ENCODE results near the gene EVX1.
A peak's percentile ranks its signal among the peaks of the same experiment; 100 is the strongest.

Gene EVX1

DNA sequence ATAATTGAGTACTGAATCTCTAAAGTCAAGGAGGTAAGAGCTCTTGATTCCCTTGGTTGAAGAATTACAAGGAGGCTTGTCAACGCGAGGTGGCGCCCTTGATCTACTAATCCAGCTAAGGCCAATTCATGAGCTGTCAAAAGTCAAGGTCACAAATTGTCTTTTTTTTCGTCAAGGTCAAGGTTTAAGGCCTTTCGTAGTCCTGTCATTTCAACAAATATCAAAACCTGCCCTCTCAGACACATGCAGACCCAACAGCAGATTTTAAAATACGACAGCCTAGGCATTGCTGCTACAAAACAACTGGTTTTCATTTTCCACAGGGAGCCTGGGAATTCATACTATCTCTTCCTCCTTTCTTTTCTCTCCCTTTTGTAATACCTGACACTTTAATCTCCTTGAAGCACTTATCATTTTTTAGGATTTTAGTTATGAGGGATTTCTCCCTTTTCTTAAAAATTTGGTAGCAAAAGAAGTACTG, 46.3 kb upstream of the EVX1 start:
- TF ChIP-seq, protein P1, sequence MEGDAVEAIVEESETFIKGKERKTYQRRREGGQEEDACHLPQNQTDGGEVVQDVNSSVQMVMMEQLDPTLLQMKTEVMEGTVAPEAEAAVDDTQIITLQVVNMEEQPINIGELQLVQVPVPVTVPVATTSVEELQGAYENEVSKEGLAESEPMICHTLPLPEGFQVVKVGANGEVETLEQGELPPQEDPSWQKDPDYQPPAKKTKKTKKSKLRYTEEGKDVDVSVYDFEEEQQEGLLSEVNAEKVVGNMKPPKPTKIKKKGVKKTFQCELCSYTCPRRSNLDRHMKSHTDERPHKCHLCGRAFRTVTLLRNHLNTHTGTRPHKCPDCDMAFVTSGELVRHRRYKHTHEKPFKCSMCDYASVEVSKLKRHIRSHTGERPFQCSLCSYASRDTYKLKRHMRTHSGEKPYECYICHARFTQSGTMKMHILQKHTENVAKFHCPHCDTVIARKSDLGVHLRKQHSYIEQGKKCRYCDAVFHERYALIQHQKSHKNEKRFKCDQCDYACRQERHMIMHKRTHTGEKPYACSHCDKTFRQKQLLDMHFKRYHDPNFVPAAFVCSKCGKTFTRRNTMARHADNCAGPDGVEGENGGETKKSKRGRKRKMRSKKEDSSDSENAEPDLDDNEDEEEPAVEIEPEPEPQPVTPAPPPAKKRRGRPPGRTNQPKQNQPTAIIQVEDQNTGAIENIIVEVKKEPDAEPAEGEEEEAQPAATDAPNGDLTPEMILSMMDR (IDR thresholded peaks at IDR 0.05; ENCODE audit: poor library complexity, severe bottlenecking) = peak; percentile 90
- Histone ChIP-seq H3K27ac (ENCODE audit: poor library complexity, severe bottlenecking) (peak overlapping the region; percentile 92), H3K4me3 (ENCODE audit: severe bottlenecking) (peak overlapping the region; percentile 89), H3K9me3 (ENCODE audit: severe bottlenecking) (no peaks in the 10 kb centered on the region), H3K36me3 (ENCODE audit: low read depth) (peaks cover 36% of the 10 kb centered on the region), H3K27me3 (ENCODE audit: insufficient read depth, poor library complexity, severe bottlenecking) (no peaks in the 10 kb centered on the region), H3K4me1 (ENCODE audit: insufficient read depth, poor library complexity, severe bottlenecking) (peaks cover 9% of the 10 kb centered on the region)
- no peak for DNase-seq (ENCODE audit: low spot score)
- no peak for ATAC-seq (ENCODE audit: low read depth)

GRCh38 chr7:27197137-27198042, 45.2 kb upstream of the EVX1 start:
- Histone ChIP-seq H3K36me3 (ENCODE audit: low read depth) (peaks cover 36% of the 10 kb centered on the region), H3K9me3 (ENCODE audit: severe bottlenecking) (no peaks in the 10 kb centered on the region), H3K27ac (ENCODE audit: poor library complexity, severe bottlenecking) (peak overlapping the region; percentile 92), H3K4me3 (ENCODE audit: severe bottlenecking) (peak overlapping the region; percentile 89), H3K27me3 (ENCODE audit: insufficient read depth, poor library complexity, severe bottlenecking) (no peaks in the 10 kb centered on the region), H3K4me1 (ENCODE audit: insufficient read depth, poor library complexity, severe bottlenecking) (peaks cover 8% of the 10 kb centered on the region)
- no peak for DNase-seq (ENCODE audit: low spot score)
- TF ChIP-seq, protein P1 (IDR thresholded peaks at IDR 0.05; ENCODE audit: poor library complexity, severe bottlenecking) = no peak
- ATAC-seq (ENCODE audit: low read depth) = no peak

GRCh38 chr7:27198138-27198841, 44.3 kb upstream of the EVX1 start:
- Histone ChIP-seq H3K4me1 (ENCODE audit: insufficient read depth, poor library complexity, severe bottlenecking) (peaks cover 8% of the 10 kb centered on the region), H3K4me3 (ENCODE audit: severe bottlenecking) (peak overlapping the region; percentile 89), H3K36me3 (ENCODE audit: low read depth) (peaks cover 36% of the 10 kb centered on the region), H3K9me3 (ENCODE audit: severe bottlenecking) (no peaks in the 10 kb centered on the region), H3K27me3 (ENCODE audit: insufficient read depth, poor library complexity, severe bottlenecking) (no peaks in the 10 kb centered on the region), H3K27ac (ENCODE audit: poor library complexity, severe bottlenecking) (peak overlapping the region; percentile 92)
- ATAC-seq (ENCODE audit: low read depth) (peak; percentile 1; the same call in 1 of the 3 replicates), DNase-seq (ENCODE audit: low spot score) (no peak)
- TF ChIP-seq, protein P1 (IDR thresholded peaks at IDR 0.05; ENCODE audit: poor library complexity, severe bottlenecking) = no peak

- Histone ChIP-seq H3K4me3 (ENCODE audit: severe bottlenecking) (peak overlapping the region; percentile 89), H3K36me3 (ENCODE audit: low read depth) (peaks cover 35% of the 10 kb centered on the region), H3K9me3 (ENCODE audit: severe bottlenecking) (no peaks in the 10 kb centered on the region), H3K4me1 (ENCODE audit: insufficient read depth, poor library complexity, severe bottlenecking) (peaks cover 8% of the 10 kb centered on the region), H3K27ac (ENCODE audit: poor library complexity, severe bottlenecking) (peak overlapping the region; percentile 92), H3K27me3 (ENCODE audit: insufficient read depth, poor library complexity, severe bottlenecking) (no peaks in the 10 kb centered on the region)
- ATAC-seq (ENCODE audit: low read depth) = peak; percentile 0; the same call in 1 of the 3 replicates
- TF ChIP-seq, protein P1 (IDR thresholded peaks at IDR 0.05; ENCODE audit: poor library complexity, severe bottlenecking) = no peak
- DNase-seq (ENCODE audit: low spot score) = no peak
Measured at GRCh38 chr7:27198871-27199801, 43.5 kb upstream of the EVX1 start.
